Activated B cell treated with CpG ODN at 0.5 μM for 24 hours (primary cell): Measurements from ENCODE around the gene FOXJ3. TPM values are rescaled to one million over a fixed set of nuclear protein-coding genes. Genes with fewer than 3 reads are reported as not detected.

ENCODE experiments used
- ATAC-seq: fragments of 200-7000 bp; cut with Tn5 transposase; one replicate; pipeline ENCODE4 v1.10.0; 2021; ENCODE audit warnings: low read depth, mild to moderate bottlenecking, moderate library complexity
- CTCF ChIA-PET: fragments of 350-600 bp; sonication (Branson Sonifier 250); formaldehyde crosslinking; loops from one replicate; lab custom pipeline; 2021; ENCODE audit warnings: antibody characterized with exemption; lab: Charles Lee
- POLR2A ChIA-PET: fragments of 350-600 bp; sonication (Branson Sonifier 250); formaldehyde crosslinking; loops from one replicate; lab custom pipeline; 2021; ENCODE audit warnings: antibody characterized with exemption; lab: Charles Lee
- DNase-seq: peaks from one replicate; pipeline ENCODE4 v3.0.0; 2022
- H3K27ac Mint-ChIP-seq: one replicate; pipeline ENCODE4 v1.8.0; 2020; ENCODE audit warnings: mixed read lengths
- H3K27me3 Mint-ChIP-seq: one replicate; pipeline ENCODE4 v1.8.0; 2021; ENCODE audit warnings: mixed read lengths
- H3K36me3 Mint-ChIP-seq: one replicate; pipeline ENCODE4 v1.8.0; 2021; ENCODE audit warnings: low read depth, mixed read lengths
- H3K4me1 Mint-ChIP-seq: one replicate; pipeline ENCODE4 v1.8.0; 2021; ENCODE audit warnings: mixed read lengths
- H3K4me3 Mint-ChIP-seq: one replicate; pipeline ENCODE4 v1.8.0; 2020; ENCODE audit warnings: mild to moderate bottlenecking, mixed read lengths
- H3K9me3 Mint-ChIP-seq: one replicate; pipeline ENCODE4 v1.8.0; 2020; ENCODE audit warnings: mixed read lengths
- intact Hi-C: fragments of 100-400 bp; cut with micrococcal nuclease; formaldehyde crosslinking; loops from one replicate; pipeline ENCODE4 v1.15.1; 2024
- total RNA-seq: library from RNA; stranded (reverse); gene quantifications from 2 replicates; pipeline ENCODE4 v1.2.3, GENCODE V29; 2022
- TF ChIP-seq, protein P1 (sequence below): fragments of 200-600 bp; IDR thresholded peaks from one replicate; pipeline ENCODE4 v1.8.0; 2022; ENCODE audit warnings: antibody characterized with exemption, mild to moderate bottlenecking

FOXJ3 gene
- total RNA-seq, 1 donor from 2014 or later = 63.9 TPM

DNA sequence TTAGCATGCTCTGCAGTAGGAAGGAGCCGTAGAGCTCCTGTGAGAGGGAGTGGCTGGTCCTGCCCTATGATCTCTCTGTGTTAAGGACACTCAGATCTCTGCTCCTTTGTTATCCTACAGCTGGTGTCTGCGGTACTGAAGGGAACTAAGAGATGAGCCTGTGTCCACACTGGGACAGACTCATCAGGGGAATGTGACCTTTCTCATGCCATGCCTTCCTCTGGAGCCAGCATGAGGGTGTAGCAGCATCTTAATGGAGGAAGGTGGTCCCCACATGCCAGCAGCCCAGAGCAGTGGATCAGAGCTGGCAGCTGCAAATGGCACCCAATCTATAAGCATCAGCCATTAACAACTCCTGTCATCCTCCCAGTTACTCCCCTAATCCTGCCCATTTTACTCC is 206.5 kb downstream of the FOXJ3 start:
- ATAC-seq = no peak
- Mint-ChIP-seq H3K9me3 (no peaks in the 10 kb centered on the region), H3K4me3 (no peak overlapping the region), H3K36me3 (no peaks in the 10 kb centered on the region), H3K27ac (no peak overlapping the region), H3K27me3 (peaks cover 8% of the 10 kb centered on the region), H3K4me1 (no peaks in the 10 kb centered on the region)
- TF ChIP-seq, protein P1, sequence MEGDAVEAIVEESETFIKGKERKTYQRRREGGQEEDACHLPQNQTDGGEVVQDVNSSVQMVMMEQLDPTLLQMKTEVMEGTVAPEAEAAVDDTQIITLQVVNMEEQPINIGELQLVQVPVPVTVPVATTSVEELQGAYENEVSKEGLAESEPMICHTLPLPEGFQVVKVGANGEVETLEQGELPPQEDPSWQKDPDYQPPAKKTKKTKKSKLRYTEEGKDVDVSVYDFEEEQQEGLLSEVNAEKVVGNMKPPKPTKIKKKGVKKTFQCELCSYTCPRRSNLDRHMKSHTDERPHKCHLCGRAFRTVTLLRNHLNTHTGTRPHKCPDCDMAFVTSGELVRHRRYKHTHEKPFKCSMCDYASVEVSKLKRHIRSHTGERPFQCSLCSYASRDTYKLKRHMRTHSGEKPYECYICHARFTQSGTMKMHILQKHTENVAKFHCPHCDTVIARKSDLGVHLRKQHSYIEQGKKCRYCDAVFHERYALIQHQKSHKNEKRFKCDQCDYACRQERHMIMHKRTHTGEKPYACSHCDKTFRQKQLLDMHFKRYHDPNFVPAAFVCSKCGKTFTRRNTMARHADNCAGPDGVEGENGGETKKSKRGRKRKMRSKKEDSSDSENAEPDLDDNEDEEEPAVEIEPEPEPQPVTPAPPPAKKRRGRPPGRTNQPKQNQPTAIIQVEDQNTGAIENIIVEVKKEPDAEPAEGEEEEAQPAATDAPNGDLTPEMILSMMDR = no peak
- CTCF ChIA-PET = no interaction called here
- POLR2A ChIA-PET = no interaction called here
- DNase-seq = no peak
- intact Hi-C loops = no loop called here

DNA sequence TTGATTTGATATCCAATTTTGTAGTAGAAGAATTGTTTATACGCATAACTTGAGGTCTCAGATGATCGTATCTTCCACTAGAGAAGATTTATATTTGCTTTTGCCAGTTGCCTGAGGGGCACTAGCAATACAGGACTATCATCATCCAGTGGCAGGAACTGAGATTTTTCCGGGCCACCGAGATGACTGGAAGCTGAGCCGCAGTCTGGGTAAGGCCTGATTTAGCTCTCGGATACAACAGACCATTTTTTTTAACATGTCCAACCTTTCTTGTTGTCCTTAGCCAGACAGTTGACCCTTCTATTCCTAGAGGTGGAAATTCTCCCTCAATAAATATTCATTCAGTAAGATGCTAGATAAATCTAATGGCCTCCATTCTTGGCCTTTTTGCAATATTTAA is 207.3 kb downstream of the FOXJ3 start:
- peaks cover 8% of the 10 kb centered on the region for H3K27me3 Mint-ChIP-seq
- intact Hi-C loops = no loop called here

More for the DNA sequence above, 207.3 kb downstream of the FOXJ3 start:
- ChIA-PET CTCF (no interaction called here), POLR2A (no interaction called here)
- no peak overlapping the region for H3K27ac Mint-ChIP-seq
- H3K9me3 Mint-ChIP-seq = no peaks in the 10 kb centered on the region
- no peaks in the 10 kb centered on the region for H3K36me3 Mint-ChIP-seq
- no peak overlapping the region for H3K4me3 Mint-ChIP-seq
- TF ChIP-seq, protein P1 = no peak
- ATAC-seq (no peak), DNase-seq (no peak)
- H3K4me1 Mint-ChIP-seq = no peaks in the 10 kb centered on the region

Other genes starting within 250 kb of the FOXJ3 start
- gene GUCA2B, start 181.8 kb downstream of the FOXJ3 start, total RNA-seq = not detected in 2 replicates
- gene GUCA2A, start 170.5 kb downstream of the FOXJ3 start, total RNA-seq = not detected in 2 replicates
- 0.02 TPM in 1 of 2 replicates, not detected in the other for gene RIMKLA, start 45.6 kb upstream of the FOXJ3 start, total RNA-seq
- gene ZMYND12, start 120.8 kb upstream of the FOXJ3 start, total RNA-seq = 0.53 and 0.56 TPM in 2 replicates
- gene PPCS, start 121.3 kb upstream of the FOXJ3 start, total RNA-seq = 63.1 and 65.3 TPM in 2 replicates
- 3.5 and 4.3 TPM in 2 replicates for gene CCDC30, start 128.1 kb upstream of the FOXJ3 start, total RNA-seq